Measurements from ENCODE around the gene ARMH3. TPM values are rescaled to one million over a fixed set of nuclear protein-coding genes. Genes with fewer than 3 reads are reported as not detected.

Gene ARMH3
- total RNA-seq, 1 experiment from 2014 or later: 9.7 TPM

DNA sequence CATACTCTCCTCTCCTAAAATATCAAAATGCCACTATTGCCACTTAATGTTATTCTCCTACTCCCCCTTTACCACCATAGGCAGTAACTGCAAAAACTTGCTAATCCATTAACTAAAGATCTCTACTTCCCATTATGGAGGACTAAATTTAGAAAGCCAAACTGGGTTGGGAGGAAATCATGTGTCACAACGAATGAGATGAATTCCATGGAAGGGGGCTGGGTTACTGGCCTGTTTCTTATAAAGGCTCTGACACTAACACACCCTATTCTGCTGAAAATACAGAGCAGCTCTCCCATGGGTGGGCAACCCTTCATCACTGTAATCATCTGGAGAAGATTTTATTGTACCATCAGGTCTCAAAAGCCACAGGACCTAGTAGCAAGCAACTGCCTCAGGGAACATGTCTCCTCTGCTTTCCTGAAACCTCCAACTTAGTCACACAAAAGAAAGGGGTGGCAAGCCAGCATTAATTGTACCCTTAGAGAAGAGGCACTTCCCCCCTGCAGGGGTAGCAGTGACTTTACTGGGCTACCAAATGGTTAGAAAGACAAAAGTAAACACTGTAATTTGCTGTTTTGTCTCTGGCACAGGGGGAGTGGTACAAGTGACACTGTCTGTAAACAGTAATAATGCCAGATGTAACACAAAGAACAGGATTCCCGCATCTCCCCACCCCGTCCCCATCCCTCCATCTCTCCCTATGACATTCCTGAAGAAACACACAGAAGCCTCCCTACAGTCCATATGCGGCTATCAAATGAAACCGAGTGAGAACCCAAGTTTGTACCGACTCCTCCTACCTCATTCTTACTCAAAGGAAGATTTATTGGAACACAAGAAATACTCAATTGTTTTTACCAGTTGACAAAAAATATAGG, 81.6 kb downstream of the ARMH3 start:
- ChIA-PET CTCF (no interaction called here), POLR2A (ENCODE audit: unreplicated experiment) (no interaction called here)
- H3K27me3 ChIP-seq (ENCODE audit: low read length): no peaks in the 10 kb centered on the region
- no peaks in the 10 kb centered on the region for H3K4me1 ChIP-seq (ENCODE audit: insufficient read depth, low read length)
- H3K9ac ChIP-seq (ENCODE audit: low read length): no peak overlapping the region
- no peak overlapping the region for H3K4me3 ChIP-seq (ENCODE audit: low read length)
- no peaks in the 10 kb centered on the region for H3K9me2 ChIP-seq (replicated peaks; ENCODE audit: low read length)
- H3K79me2 ChIP-seq (ENCODE audit: low read length): no peaks in the 10 kb centered on the region
- H3K4me2 ChIP-seq (ENCODE audit: low read length): no peak overlapping the region
- no peak overlapping the region for H3K27ac ChIP-seq (ENCODE audit: low read length)
- no peak overlapping the region for H2AFZ ChIP-seq (ENCODE audit: low read length)
- ATAC-seq: no peak
- H3K36me3 ChIP-seq (ENCODE audit: low read depth, low read length): peaks cover 9% of the 10 kb centered on the region; the same call in 1 of the 2 replicates
- TF ChIP-seq EZH2phosphoT487 (IDR thresholded peaks at IDR 0.05; ENCODE audit: borderline replicate concordance, low read length) (no peak), EZH2 (IDR thresholded peaks at IDR 0.05; ENCODE audit: low read length, unreplicated experiment) (no peak)
- TF ChIP-seq, protein P1, sequence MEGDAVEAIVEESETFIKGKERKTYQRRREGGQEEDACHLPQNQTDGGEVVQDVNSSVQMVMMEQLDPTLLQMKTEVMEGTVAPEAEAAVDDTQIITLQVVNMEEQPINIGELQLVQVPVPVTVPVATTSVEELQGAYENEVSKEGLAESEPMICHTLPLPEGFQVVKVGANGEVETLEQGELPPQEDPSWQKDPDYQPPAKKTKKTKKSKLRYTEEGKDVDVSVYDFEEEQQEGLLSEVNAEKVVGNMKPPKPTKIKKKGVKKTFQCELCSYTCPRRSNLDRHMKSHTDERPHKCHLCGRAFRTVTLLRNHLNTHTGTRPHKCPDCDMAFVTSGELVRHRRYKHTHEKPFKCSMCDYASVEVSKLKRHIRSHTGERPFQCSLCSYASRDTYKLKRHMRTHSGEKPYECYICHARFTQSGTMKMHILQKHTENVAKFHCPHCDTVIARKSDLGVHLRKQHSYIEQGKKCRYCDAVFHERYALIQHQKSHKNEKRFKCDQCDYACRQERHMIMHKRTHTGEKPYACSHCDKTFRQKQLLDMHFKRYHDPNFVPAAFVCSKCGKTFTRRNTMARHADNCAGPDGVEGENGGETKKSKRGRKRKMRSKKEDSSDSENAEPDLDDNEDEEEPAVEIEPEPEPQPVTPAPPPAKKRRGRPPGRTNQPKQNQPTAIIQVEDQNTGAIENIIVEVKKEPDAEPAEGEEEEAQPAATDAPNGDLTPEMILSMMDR (conservative IDR thresholded peaks at IDR 0.05; ENCODE audit: low read depth, low read length): no peak
- no TSS peak for BruUV-seq (replicated peaks)
- intact Hi-C loops (cut with micrococcal nuclease): no loop called here
- no peak for DNase-seq
- no peaks in the 10 kb centered on the region for H3K9me3 ChIP-seq (ENCODE audit: low read length)
- no peaks in the 10 kb centered on the region for H4K20me1 ChIP-seq (ENCODE audit: low read length)
- no peaks in the 10 kb centered on the region for H3F3A ChIP-seq (ENCODE audit: low read length, unreplicated experiment)

DNA sequence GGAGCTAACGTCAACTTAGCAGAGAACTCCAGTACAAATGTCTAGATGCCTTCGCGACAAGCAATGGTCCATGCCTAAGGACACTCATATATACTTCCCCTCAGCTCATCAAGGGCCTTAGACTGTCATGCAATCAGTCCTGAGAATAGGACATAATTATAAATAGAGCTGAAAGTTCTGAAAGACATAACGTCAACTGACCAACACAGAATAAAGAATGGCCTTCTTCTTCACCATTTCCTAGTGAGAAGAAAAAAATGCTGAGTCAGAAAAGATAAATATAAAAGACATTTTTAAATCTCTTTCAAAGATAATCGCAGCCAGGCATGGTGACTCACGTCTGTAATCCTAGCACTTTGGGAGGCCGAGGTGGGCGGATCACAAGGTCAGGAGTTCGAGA, 83.2 kb downstream of the ARMH3 start:
- H3K4me3 ChIP-seq (ENCODE audit: low read length): no peak overlapping the region
- H3K79me2 ChIP-seq (ENCODE audit: low read length): no peaks in the 10 kb centered on the region
- H2AFZ ChIP-seq (ENCODE audit: low read length): no peak overlapping the region
- no peak overlapping the region for H3K9ac ChIP-seq (ENCODE audit: low read length)
- no peaks in the 10 kb centered on the region for H4K20me1 ChIP-seq (ENCODE audit: low read length)
- H3K36me3 ChIP-seq (ENCODE audit: low read depth, low read length): peaks cover 9% of the 10 kb centered on the region; the same call in 1 of the 2 replicates
- H3K4me2 ChIP-seq (ENCODE audit: low read length): no peak overlapping the region
- H3K27ac ChIP-seq (ENCODE audit: low read length): no peak overlapping the region
- intact Hi-C loops (cut with micrococcal nuclease): no loop called here
- ATAC-seq: no peak
- no peaks in the 10 kb centered on the region for H3K9me3 ChIP-seq (ENCODE audit: low read length)
- POLR2A ChIA-PET (ENCODE audit: unreplicated experiment): no interaction called here
- no peaks in the 10 kb centered on the region for H3K9me2 ChIP-seq (replicated peaks; ENCODE audit: low read length)
- no TSS peak for BruUV-seq (replicated peaks)
- CTCF ChIA-PET: no interaction called here
- H3K4me1 ChIP-seq (ENCODE audit: insufficient read depth, low read length): peaks cover 11% of the 10 kb centered on the region
- TF ChIP-seq EZH2phosphoT487 (IDR thresholded peaks at IDR 0.05; ENCODE audit: borderline replicate concordance, low read length): no peak
- TF ChIP-seq EZH2 (IDR thresholded peaks at IDR 0.05; ENCODE audit: low read length, unreplicated experiment): no peak
- TF ChIP-seq, protein P1 (conservative IDR thresholded peaks at IDR 0.05; ENCODE audit: low read depth, low read length): no peak
- DNase-seq: no peak
- H3F3A ChIP-seq (ENCODE audit: low read length, unreplicated experiment): no peaks in the 10 kb centered on the region
- no peaks in the 10 kb centered on the region for H3K27me3 ChIP-seq (ENCODE audit: low read length)

DNA sequence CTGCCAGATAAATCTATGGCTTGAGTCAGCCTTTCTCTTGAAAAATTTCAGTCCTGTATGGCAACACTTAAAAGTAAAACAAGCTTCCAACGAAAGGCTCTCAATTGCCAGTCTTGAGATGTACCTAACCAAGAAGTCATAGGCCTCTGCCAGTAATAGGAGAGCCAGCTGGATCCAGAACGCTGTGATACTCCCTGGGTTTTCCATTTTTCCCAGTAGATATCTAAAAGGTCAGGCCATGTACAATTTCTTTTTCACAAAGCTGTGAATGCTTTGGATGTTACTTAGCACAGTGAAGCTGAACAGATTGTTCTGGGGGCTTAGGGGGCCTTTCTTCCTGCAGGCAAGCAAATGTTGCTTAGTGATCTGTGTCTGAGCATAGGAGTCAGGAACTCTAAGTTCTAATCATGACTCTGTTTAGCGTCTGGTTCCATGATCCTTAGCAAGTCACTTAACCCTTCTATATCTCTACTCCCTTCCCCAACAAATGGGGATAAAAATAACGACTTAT, 86.5 kb downstream of the ARMH3 start:
- CTCF ChIA-PET: no interaction called here
- Histone ChIP-seq H3K27me3 (ENCODE audit: low read length) (no peaks in the 10 kb centered on the region), H3K9me3 (ENCODE audit: low read length) (no peaks in the 10 kb centered on the region), H3K4me2 (ENCODE audit: low read length) (no peak overlapping the region), H3K9me2 (replicated peaks; ENCODE audit: low read length) (no peaks in the 10 kb centered on the region), H3K27ac (ENCODE audit: low read length) (no peak overlapping the region), H3K4me1 (ENCODE audit: insufficient read depth, low read length) (peaks cover 15% of the 10 kb centered on the region), H3K4me3 (ENCODE audit: low read length) (no peak overlapping the region), H3K36me3 (ENCODE audit: low read depth, low read length) (peaks cover 9% of the 10 kb centered on the region; the same call in 1 of the 2 replicates), H3F3A (ENCODE audit: low read length, unreplicated experiment) (no peaks in the 10 kb centered on the region), H2AFZ (ENCODE audit: low read length) (no peak overlapping the region), H4K20me1 (ENCODE audit: low read length) (no peaks in the 10 kb centered on the region), H3K79me2 (ENCODE audit: low read length) (no peaks in the 10 kb centered on the region), H3K9ac (ENCODE audit: low read length) (no peak overlapping the region)
- TF ChIP-seq EZH2phosphoT487 (IDR thresholded peaks at IDR 0.05; ENCODE audit: borderline replicate concordance, low read length) (no peak), EZH2 (IDR thresholded peaks at IDR 0.05; ENCODE audit: low read length, unreplicated experiment) (no peak)
- TF ChIP-seq, protein P1 (conservative IDR thresholded peaks at IDR 0.05; ENCODE audit: low read depth, low read length): no peak
- no peak for DNase-seq
- intact Hi-C loops (cut with micrococcal nuclease): loop anchor here (5.0 kb wide), 1 partner anchor 72 kb away; no protein-coding TSS in a partner anchor
- POLR2A ChIA-PET (ENCODE audit: unreplicated experiment): no interaction called here
- no TSS peak for BruUV-seq (replicated peaks)
- no peak for ATAC-seq

Data from PC-3 (cell line).